Esophagus muscularis mucosa (tissue), 4 donors: ENCODE measurements around the gene FAM221A.

Experiments
- EP300 ChIP-seq: sonication (generic); formaldehyde crosslinking; IDR thresholded peaks from one replicate; pipeline ENCODE4 v1.6.1; 2017; ENCODE audit warnings: antibody characterized with exemption
- POLR2A ChIP-seq: fragments of 450-650 bp; IDR thresholded peaks from one replicate; pipeline ENCODE4 v1.6.1; 2017; ENCODE audit warnings: antibody characterized with exemption, moderate library complexity, mild to moderate bottlenecking, low read depth
- POLR2AphosphoS5 ChIP-seq, 2 donors: sonication (generic); formaldehyde crosslinking; IDR thresholded peaks; one replicate each; pipeline ENCODE4 v1.6.1; 2017; ENCODE audit warnings: antibody characterized with exemption in 2 of 2
- TF ChIP-seq, protein P1 (sequence below), 3 experiments: fragments of 200-600 bp in 2 of 3; fragments of 450-650 bp in 1 of 3; sonication (generic) in 2 of 3; IDR thresholded peaks; one replicate each; pipeline ENCODE4 v1.5.1; 2017 to 2019; ENCODE audit warnings: antibody characterized with exemption in 3 of 3, mild to moderate bottlenecking in 2 of 3, moderate library complexity in 1 of 3

DNA sequence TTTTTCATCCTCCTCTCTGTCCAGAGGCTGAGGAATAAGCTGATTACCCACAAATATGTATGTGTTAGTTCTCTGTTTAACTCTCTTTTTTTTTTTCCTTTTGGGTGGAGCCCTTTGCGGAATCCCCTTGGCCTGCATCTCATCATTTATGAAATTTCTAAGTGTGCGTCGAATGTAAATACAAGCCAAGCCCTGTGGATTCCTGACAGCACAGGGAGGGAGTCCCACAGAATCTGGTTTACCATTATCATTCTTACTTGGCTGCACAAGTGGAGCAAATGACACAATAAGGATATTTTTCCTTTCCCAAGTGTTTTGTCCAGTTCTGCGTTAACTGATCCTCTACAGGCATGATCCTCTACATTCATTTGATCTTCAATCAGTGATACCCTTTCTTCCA lies 41.5 kb downstream of the FAM221A start:
- TF ChIP-seq POLR2A: no peak
- TF ChIP-seq, protein P1, sequence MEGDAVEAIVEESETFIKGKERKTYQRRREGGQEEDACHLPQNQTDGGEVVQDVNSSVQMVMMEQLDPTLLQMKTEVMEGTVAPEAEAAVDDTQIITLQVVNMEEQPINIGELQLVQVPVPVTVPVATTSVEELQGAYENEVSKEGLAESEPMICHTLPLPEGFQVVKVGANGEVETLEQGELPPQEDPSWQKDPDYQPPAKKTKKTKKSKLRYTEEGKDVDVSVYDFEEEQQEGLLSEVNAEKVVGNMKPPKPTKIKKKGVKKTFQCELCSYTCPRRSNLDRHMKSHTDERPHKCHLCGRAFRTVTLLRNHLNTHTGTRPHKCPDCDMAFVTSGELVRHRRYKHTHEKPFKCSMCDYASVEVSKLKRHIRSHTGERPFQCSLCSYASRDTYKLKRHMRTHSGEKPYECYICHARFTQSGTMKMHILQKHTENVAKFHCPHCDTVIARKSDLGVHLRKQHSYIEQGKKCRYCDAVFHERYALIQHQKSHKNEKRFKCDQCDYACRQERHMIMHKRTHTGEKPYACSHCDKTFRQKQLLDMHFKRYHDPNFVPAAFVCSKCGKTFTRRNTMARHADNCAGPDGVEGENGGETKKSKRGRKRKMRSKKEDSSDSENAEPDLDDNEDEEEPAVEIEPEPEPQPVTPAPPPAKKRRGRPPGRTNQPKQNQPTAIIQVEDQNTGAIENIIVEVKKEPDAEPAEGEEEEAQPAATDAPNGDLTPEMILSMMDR (IDR thresholded peaks at IDR 0.05): no peak
- TF ChIP-seq POLR2AphosphoS5 (IDR thresholded peaks at IDR 0.05): no peak
- no peak for TF ChIP-seq EP300
